Right atrium auricular region (tissue), 2 donors: ENCODE results near the gene RTN4RL1. TPM values are rescaled to one million over a fixed set of nuclear protein-coding genes. Genes with fewer than 3 reads are reported as not detected.
A peak's percentile ranks its signal among the peaks of the same experiment; 100 is the strongest.

Source experiments
- DNase-seq: peaks from one replicate; pipeline ENCODE4 v3.0.0-alpha.2; 2019; ENCODE audit warnings: low spot score
- H3K27ac ChIP-seq, 2 donors: fragments of 200-600 bp; sonication (generic); 1 replicate in 1 of 2; 2 replicates in 1 of 2; pipeline ENCODE4 v1.5.1; 2016 to 2019
- H3K27me3 ChIP-seq, 2 donors: fragments of 200-600 bp; sonication (generic); one replicate each; pipeline versions ENCODE4 v1.5.1 to v1.6.0; 2017 to 2019
- H3K36me3 ChIP-seq: fragments of 200-600 bp; sonication (generic); one replicate; pipeline ENCODE4 v1.5.1; 2016
- H3K4me1 ChIP-seq, 2 donors: fragments of 200-600 bp; sonication (generic); one replicate each; pipeline versions ENCODE4 v1.5.1 to v1.6.0; 2017 to 2019
- H3K4me3 ChIP-seq, 2 donors: fragments of 200-600 bp; sonication (generic); 1 replicate in 1 of 2; 2 replicates in 1 of 2; pipeline ENCODE4 v1.5.1; 2017 to 2019; ENCODE audit warnings: mild to moderate bottlenecking in 1 of 2, moderate library complexity in 1 of 2
- H3K9me3 ChIP-seq, 2 donors: fragments of 200-600 bp; sonication (generic); one replicate each; pipeline ENCODE4 v1.5.1; 2019
- CTCF ChIP-seq, 2 donors: fragments of 200-600 bp; sonication (generic); IDR thresholded peaks; one replicate each; pipeline ENCODE4 v1.5.1; 2019; ENCODE audit warnings: antibody characterized with exemption in 2 of 2
- total RNA-seq, 2 donors: library from RNA; depleted of rRNA; stranded (reverse); fragments of >200 nt; gene quantifications; one replicate each; pipeline ENCODE4 v1.1.0, GENCODE V29; 2016

Gene RTN4RL1
- total RNA-seq, 2 donors from 2014 or later = 1.8 to 5.0 TPM

DNA sequence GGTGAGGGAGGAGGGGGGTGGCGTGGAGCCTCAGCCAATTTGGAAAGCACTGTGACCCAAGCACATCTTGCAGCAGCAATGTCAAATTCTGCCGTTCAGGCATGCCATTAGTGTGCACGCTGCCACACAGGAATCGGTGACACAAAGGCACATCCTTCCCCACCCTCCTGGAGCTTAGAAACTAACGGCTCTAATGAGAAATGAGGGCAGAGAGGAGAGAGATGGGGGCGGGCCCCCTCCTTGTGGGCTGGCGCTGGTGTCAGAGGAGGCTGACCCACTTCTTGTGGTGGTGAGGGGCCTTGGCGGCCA lies 94.8 kb downstream of the RTN4RL1 start:
- Histone ChIP-seq H3K4me1 (peaks cover 0 to 30% of the 10 kb centered on the region in 2 donors), H3K27me3 (no peaks in the 10 kb centered on the region), H3K27ac (peak overlapping the region in 1 of 2 donors; percentile 60), H3K36me3 (no peaks in the 10 kb centered on the region), H3K9me3 (no peaks in the 10 kb centered on the region), H3K4me3 (no peak overlapping the region)
- no peak for TF ChIP-seq CTCF (IDR thresholded peaks at IDR 0.05)
- DNase-seq = no peak

- Histone ChIP-seq H3K36me3 (no peaks in the 10 kb centered on the region), H3K27ac (peak overlapping the region; percentile 65), H3K4me3 (no peak overlapping the region), H3K27me3 (no peaks in the 10 kb centered on the region), H3K9me3 (no peaks in the 10 kb centered on the region), H3K4me1 (peaks cover 0 to 30% of the 10 kb centered on the region in 2 donors)
- peak; percentile 61 for DNase-seq
- no peak for TF ChIP-seq CTCF (IDR thresholded peaks at IDR 0.05)
Observed at GRCh38 chr17:1928976-1929375, 96.2 kb downstream of the RTN4RL1 start.

GRCh38 chr17:1920948-1921351 lies 104.2 kb downstream of the RTN4RL1 start:
- no peak for TF ChIP-seq CTCF (IDR thresholded peaks at IDR 0.05)
- Histone ChIP-seq H3K4me3 (no peak overlapping the region), H3K27me3 (no peaks in the 10 kb centered on the region), H3K9me3 (no peaks in the 10 kb centered on the region), H3K27ac (no peak overlapping the region), H3K4me1 (no peaks in the 10 kb centered on the region), H3K36me3 (no peaks in the 10 kb centered on the region)
- no peak for DNase-seq

GRCh38 chr17:1919201-1919600 lies 105.9 kb downstream of the RTN4RL1 start:
- H3K9me3 ChIP-seq = no peaks in the 10 kb centered on the region
- no peak for DNase-seq
- H3K27me3 ChIP-seq = no peaks in the 10 kb centered on the region
- no peak overlapping the region for H3K27ac ChIP-seq
- no peak for TF ChIP-seq CTCF (IDR thresholded peaks at IDR 0.05)
- H3K4me3 ChIP-seq = no peak overlapping the region
- H3K4me1 ChIP-seq = no peaks in the 10 kb centered on the region
- no peaks in the 10 kb centered on the region for H3K36me3 ChIP-seq

DNA sequence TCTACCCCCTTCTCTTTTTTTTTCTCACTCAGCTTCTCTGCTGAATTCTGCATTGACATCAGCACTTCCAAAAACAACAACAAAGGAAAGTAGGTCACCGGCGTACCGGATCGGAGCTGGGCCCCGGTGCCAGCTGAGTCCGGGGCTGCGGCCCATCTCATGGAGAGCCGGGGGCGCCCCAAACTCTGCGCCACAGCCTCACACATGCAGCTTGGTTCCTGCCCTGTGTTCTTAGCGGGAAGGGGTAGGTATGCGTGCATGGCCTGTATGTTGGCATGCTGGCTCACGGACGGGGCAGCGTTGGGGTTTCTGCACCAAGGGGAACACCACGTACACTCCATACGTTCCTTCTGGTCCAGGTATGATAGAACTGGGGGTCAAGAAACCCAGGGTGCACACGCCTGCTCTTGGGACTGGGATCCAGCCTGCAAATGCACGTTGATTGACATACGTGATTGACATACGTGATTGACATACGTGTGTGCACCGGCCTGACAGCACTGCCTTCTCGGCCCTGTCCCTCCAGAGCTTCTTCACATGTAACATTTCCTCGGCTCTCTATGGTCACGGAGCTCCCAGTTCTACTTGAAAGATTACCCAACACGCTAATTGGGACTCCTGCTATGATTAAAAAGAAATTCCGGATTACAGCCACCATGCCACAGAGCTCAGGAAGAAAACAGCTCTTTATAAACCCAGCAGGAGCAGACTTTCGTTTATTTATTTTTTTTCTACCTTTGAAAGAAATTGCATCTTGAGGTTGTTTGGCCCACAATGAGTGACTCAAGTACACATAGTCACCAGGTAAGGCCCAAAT lies 106.6 kb downstream of the RTN4RL1 start:
- Histone ChIP-seq H3K9me3 (no peaks in the 10 kb centered on the region), H3K4me1 (no peaks in the 10 kb centered on the region), H3K27me3 (no peaks in the 10 kb centered on the region), H3K36me3 (no peaks in the 10 kb centered on the region), H3K27ac (no peak overlapping the region), H3K4me3 (no peak overlapping the region)
- DNase-seq = no peak
- TF ChIP-seq CTCF (IDR thresholded peaks at IDR 0.05) = no peak
